Measurements from ENCODE around the gene GPATCH1.

DNA sequence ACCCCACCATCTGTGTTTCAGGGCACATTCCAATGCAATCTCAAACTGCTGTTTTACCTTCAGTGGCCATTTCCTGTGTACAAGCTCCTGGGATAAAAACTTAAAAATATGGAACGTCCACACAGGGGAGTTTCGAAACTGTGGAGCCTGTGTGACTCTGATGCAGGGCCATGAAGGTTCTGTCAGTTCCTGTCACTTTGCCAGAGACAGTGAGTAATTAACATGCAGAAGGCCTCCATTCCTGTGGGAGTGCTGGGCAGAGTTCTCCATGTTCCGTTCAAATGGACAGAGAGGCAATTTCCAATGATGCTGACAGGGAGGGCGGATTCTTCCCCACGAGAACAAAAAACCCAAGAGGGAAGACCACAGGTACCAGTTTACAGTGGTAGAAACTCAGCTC, 75.4 kb downstream of the GPATCH1 start:
- TF ChIP-seq, protein P1, sequence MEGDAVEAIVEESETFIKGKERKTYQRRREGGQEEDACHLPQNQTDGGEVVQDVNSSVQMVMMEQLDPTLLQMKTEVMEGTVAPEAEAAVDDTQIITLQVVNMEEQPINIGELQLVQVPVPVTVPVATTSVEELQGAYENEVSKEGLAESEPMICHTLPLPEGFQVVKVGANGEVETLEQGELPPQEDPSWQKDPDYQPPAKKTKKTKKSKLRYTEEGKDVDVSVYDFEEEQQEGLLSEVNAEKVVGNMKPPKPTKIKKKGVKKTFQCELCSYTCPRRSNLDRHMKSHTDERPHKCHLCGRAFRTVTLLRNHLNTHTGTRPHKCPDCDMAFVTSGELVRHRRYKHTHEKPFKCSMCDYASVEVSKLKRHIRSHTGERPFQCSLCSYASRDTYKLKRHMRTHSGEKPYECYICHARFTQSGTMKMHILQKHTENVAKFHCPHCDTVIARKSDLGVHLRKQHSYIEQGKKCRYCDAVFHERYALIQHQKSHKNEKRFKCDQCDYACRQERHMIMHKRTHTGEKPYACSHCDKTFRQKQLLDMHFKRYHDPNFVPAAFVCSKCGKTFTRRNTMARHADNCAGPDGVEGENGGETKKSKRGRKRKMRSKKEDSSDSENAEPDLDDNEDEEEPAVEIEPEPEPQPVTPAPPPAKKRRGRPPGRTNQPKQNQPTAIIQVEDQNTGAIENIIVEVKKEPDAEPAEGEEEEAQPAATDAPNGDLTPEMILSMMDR (IDR thresholded peaks at IDR 0.05; ENCODE audit: low read length), result no peak
- TF ChIP-seq EZH2 (optimal IDR thresholded peaks at IDR 0.05; ENCODE audit: low read depth, low read length), result no peak
